HCT116 (cell line): ENCODE results near the gene EPC1.

Experiments used
- CEBPB ChIP-seq: IDR thresholded peaks from 2 replicates; pipeline ENCODE4 v1.6.1; 2012; ENCODE audit warnings: low read depth
- EGR1 ChIP-seq: IDR thresholded peaks from 2 replicates; pipeline ENCODE4 v1.6.1; 2012; ENCODE audit warnings: low read depth
- EZH2 ChIP-seq: fragments of 200-600 bp; sonication (generic); IDR thresholded peaks from 2 replicates; pipeline ENCODE4 v1.6.1; 2017; ENCODE audit warnings: antibody characterized with exemption, mixed run types
- POLR2A ChIP-seq: IDR thresholded peaks from 2 replicates; pipeline ENCODE4 v1.7.0; 2011; ENCODE audit warnings: borderline replicate concordance; ENCODE audit not compliant: insufficient read depth, insufficient read length; ENCODE audit errors: extremely low read depth
- POLR2AphosphoS5 ChIP-seq: IDR thresholded peaks from 2 replicates; pipeline ENCODE4 v1.6.1; 2011; ENCODE audit warnings: mild to moderate bottlenecking, low read depth, low read length, moderate library complexity
- SIN3A ChIP-seq: IDR thresholded peaks from 2 replicates; pipeline ENCODE4 v1.6.1; 2012; ENCODE audit warnings: low read depth
- SRF ChIP-seq: IDR thresholded peaks from 2 replicates; pipeline ENCODE4 v1.6.1; 2012; ENCODE audit warnings: low read depth
- YY1 ChIP-seq: IDR thresholded peaks from 2 replicates; pipeline ENCODE4 v1.6.1; 2011; ENCODE audit warnings: low read length, low read depth, moderate library complexity, mild to moderate bottlenecking; ENCODE audit not compliant: insufficient replicate concordance; ENCODE audit errors: extremely low read depth
- ZNF274 ChIP-seq: fragments of 200-500 bp; sonication (Bioruptor generic); IDR thresholded peaks from 2 replicates; pipeline ENCODE4 v1.6.1; 2014; ENCODE audit warnings: mild to moderate bottlenecking, low read depth, low read length, inconsistent platforms
- TF ChIP-seq, protein P1 (sequence below), 3 experiments: fragments of 200-600 bp in 1 of 3; sonication (generic) in 1 of 3; IDR thresholded peaks in 2 of 3; conservative IDR thresholded peaks in 1 of 3; 2 replicates each; pipeline ENCODE4 v1.5.1; 2012 to 2017; ENCODE audit warnings: low read depth in 2 of 3, low read length in 2 of 3, antibody characterized with exemption in 1 of 3, borderline replicate concordance in 1 of 3, control low read depth in 1 of 3, mild to moderate bottlenecking in 1 of 3, mixed read lengths in 1 of 3, mixed run types in 1 of 3, moderate library complexity in 1 of 3; ENCODE audit not compliant: insufficient read depth in 1 of 3
- TF ChIP-seq, protein P2 (sequence below): IDR thresholded peaks from 2 replicates; pipeline ENCODE4 v1.6.1; 2012; ENCODE audit warnings: low read depth
- TF ChIP-seq, protein P3 (sequence below): IDR thresholded peaks from 2 replicates; pipeline ENCODE4 v1.6.1; 2011; ENCODE audit warnings: mild to moderate bottlenecking, low read length, moderate library complexity; ENCODE audit not compliant: insufficient replicate concordance; ENCODE audit errors: extremely low read depth

DNA sequence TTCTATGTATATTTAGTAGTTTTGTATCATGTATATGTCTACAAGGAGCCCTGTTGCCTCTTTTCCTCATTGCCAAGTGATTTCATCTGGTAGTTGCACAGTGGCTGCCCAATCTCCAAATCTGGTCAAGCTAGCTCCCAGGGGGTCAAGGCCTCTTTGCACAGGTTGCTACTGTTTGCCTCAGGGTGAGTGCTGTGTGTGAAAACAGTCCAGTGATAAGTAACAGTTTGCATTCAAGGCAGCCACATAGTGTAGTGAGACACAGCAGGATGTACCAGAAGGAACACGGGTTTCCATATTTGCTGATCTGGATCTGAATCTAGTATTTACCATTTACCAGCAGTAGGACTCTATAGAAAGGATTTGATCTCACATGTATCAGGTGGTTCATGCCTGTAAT lies 13.3 kb upstream of the EPC1 start:
- TF ChIP-seq, protein P1, sequence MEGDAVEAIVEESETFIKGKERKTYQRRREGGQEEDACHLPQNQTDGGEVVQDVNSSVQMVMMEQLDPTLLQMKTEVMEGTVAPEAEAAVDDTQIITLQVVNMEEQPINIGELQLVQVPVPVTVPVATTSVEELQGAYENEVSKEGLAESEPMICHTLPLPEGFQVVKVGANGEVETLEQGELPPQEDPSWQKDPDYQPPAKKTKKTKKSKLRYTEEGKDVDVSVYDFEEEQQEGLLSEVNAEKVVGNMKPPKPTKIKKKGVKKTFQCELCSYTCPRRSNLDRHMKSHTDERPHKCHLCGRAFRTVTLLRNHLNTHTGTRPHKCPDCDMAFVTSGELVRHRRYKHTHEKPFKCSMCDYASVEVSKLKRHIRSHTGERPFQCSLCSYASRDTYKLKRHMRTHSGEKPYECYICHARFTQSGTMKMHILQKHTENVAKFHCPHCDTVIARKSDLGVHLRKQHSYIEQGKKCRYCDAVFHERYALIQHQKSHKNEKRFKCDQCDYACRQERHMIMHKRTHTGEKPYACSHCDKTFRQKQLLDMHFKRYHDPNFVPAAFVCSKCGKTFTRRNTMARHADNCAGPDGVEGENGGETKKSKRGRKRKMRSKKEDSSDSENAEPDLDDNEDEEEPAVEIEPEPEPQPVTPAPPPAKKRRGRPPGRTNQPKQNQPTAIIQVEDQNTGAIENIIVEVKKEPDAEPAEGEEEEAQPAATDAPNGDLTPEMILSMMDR (IDR thresholded peaks at IDR 0.05 in 2 of 3, conservative IDR thresholded peaks at IDR 0.05 in 1 of 3; ENCODE audit: borderline replicate concordance in 1 of 3, insufficient read depth in 1 of 3, low read depth in 2 of 3, low read length in 2 of 3): no peak
- TF ChIP-seq, protein P2, sequence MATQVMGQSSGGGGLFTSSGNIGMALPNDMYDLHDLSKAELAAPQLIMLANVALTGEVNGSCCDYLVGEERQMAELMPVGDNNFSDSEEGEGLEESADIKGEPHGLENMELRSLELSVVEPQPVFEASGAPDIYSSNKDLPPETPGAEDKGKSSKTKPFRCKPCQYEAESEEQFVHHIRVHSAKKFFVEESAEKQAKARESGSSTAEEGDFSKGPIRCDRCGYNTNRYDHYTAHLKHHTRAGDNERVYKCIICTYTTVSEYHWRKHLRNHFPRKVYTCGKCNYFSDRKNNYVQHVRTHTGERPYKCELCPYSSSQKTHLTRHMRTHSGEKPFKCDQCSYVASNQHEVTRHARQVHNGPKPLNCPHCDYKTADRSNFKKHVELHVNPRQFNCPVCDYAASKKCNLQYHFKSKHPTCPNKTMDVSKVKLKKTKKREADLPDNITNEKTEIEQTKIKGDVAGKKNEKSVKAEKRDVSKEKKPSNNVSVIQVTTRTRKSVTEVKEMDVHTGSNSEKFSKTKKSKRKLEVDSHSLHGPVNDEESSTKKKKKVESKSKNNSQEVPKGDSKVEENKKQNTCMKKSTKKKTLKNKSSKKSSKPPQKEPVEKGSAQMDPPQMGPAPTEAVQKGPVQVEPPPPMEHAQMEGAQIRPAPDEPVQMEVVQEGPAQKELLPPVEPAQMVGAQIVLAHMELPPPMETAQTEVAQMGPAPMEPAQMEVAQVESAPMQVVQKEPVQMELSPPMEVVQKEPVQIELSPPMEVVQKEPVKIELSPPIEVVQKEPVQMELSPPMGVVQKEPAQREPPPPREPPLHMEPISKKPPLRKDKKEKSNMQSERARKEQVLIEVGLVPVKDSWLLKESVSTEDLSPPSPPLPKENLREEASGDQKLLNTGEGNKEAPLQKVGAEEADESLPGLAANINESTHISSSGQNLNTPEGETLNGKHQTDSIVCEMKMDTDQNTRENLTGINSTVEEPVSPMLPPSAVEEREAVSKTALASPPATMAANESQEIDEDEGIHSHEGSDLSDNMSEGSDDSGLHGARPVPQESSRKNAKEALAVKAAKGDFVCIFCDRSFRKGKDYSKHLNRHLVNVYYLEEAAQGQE: no peak
- TF ChIP-seq, protein P3, sequence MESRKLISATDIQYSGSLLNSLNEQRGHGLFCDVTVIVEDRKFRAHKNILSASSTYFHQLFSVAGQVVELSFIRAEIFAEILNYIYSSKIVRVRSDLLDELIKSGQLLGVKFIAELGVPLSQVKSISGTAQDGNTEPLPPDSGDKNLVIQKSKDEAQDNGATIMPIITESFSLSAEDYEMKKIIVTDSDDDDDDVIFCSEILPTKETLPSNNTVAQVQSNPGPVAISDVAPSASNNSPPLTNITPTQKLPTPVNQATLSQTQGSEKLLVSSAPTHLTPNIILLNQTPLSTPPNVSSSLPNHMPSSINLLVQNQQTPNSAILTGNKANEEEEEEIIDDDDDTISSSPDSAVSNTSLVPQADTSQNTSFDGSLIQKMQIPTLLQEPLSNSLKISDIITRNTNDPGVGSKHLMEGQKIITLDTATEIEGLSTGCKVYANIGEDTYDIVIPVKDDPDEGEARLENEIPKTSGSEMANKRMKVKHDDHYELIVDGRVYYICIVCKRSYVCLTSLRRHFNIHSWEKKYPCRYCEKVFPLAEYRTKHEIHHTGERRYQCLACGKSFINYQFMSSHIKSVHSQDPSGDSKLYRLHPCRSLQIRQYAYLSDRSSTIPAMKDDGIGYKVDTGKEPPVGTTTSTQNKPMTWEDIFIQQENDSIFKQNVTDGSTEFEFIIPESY: no peak
- TF ChIP-seq EZH2: no peak
- TF ChIP-seq POLR2A: no peak
- TF ChIP-seq EGR1: no peak
- TF ChIP-seq SIN3A: no peak
- no peak for TF ChIP-seq CEBPB
- TF ChIP-seq YY1: no peak
- TF ChIP-seq SRF: no peak
- TF ChIP-seq ZNF274: no peak
- no peak for TF ChIP-seq POLR2AphosphoS5
